GM23338 (cell line): Measurements from ENCODE around the gene KCNT2. TPM values are rescaled to one million over a fixed set of nuclear protein-coding genes. Genes with fewer than 3 reads are reported as not detected.

Experiments used
- ATAC-seq: fragments of 200-7000 bp; cut with Tn5 transposase; 3 replicates; pipeline ENCODE4 v1.9.1; 2020
- DNase-seq: peaks from one replicate; pipeline ENCODE4 v3.0.0-alpha.2; 2015; ENCODE audit warnings: low spot score
- H2AFZ ChIP-seq: fragments of 200-600 bp; sonication (generic); 2 replicates; pipeline ENCODE4 v1.8.0; 2016; ENCODE audit warnings: antibody characterized with exemption, mild to moderate bottlenecking, moderate library complexity
- H3F3A ChIP-seq: fragments of 200-600 bp; sonication (generic); replicated peaks from 2 replicates; pipeline ENCODE4 v1.8.0; 2017; ENCODE audit warnings: antibody characterized with exemption, mixed run types, low read depth
- H3K27ac ChIP-seq: fragments of 200-600 bp; sonication (generic); 2 replicates; pipeline ENCODE4 v1.6.1; 2016; ENCODE audit warnings: low read depth
- H3K27me3 ChIP-seq: fragments of 200-600 bp; sonication (generic); 2 replicates; pipeline ENCODE4 v1.8.0; 2016; ENCODE audit warnings: mild to moderate bottlenecking, mixed run types, moderate library complexity; ENCODE audit not compliant: insufficient read depth
- H3K36me3 ChIP-seq: fragments of 200-600 bp; sonication (generic); 2 replicates; pipeline ENCODE4 v1.8.0; 2016; ENCODE audit warnings: mild to moderate bottlenecking; ENCODE audit not compliant: insufficient read depth
- H3K4me1 ChIP-seq: fragments of 200-600 bp; sonication (generic); 2 replicates; pipeline ENCODE4 v1.8.0; 2016; ENCODE audit warnings: mild to moderate bottlenecking, moderate library complexity; ENCODE audit not compliant: insufficient read depth
- H3K4me2 ChIP-seq: fragments of 200-600 bp; sonication (generic); 2 replicates; pipeline ENCODE4 v1.7.1; 2017; ENCODE audit warnings: mixed run types
- H3K4me3 ChIP-seq: fragments of 200-600 bp; sonication (generic); 2 replicates; pipeline ENCODE4 v1.6.1; 2016; ENCODE audit warnings: mixed run types
- H3K79me2 ChIP-seq: fragments of 200-600 bp; sonication (generic); replicated peaks from 2 replicates; pipeline ENCODE4 v1.8.0; 2017; ENCODE audit warnings: mild to moderate bottlenecking; ENCODE audit not compliant: insufficient read depth
- H3K9me2 ChIP-seq: fragments of 200-600 bp; sonication (generic); 2 replicates; pipeline ENCODE4 v1.8.0; 2017; ENCODE audit not compliant: insufficient read depth
- H4K20me1 ChIP-seq: fragments of 200-600 bp; sonication (generic); replicated peaks from 2 replicates; pipeline ENCODE4 v1.8.0; 2017; ENCODE audit warnings: mild to moderate bottlenecking; ENCODE audit not compliant: insufficient read depth
- H3K27ac Mint-ChIP-seq: 2 replicates; pipeline ENCODE4 v1.8.0; 2020; ENCODE audit warnings: inconsistent platforms, mild to moderate bottlenecking, moderate library complexity, mixed read lengths
- H3K27me3 Mint-ChIP-seq: 3 replicates; pipeline ENCODE4 v1.8.0; 2022; ENCODE audit warnings: low read depth, mild to moderate bottlenecking, moderate library complexity, mixed read lengths, inconsistent platforms; ENCODE audit not compliant: insufficient read depth, poor library complexity
- H3K36me3 Mint-ChIP-seq: 3 replicates; pipeline ENCODE4 v1.8.0; 2021; ENCODE audit warnings: low read depth, mild to moderate bottlenecking, inconsistent platforms, moderate library complexity, mixed read lengths
- H3K4me1 Mint-ChIP-seq: 3 replicates; pipeline ENCODE4 v1.8.0; 2020; ENCODE audit warnings: mild to moderate bottlenecking, inconsistent platforms, mixed read lengths
- H3K4me3 Mint-ChIP-seq: 3 replicates; pipeline ENCODE4 v1.8.0; 2021; ENCODE audit warnings: moderate library complexity, mild to moderate bottlenecking, inconsistent platforms, mixed read lengths
- H3K9me3 Mint-ChIP-seq: 3 replicates; pipeline ENCODE4 v1.8.0; 2020; ENCODE audit warnings: moderate library complexity, mild to moderate bottlenecking, inconsistent platforms, mixed read lengths
- CTCF ChIP-seq, 2 experiments: fragments of 200-600 bp in 1 of 2; sonication (generic) in 1 of 2; conservative IDR thresholded peaks; 2 replicates each; pipeline versions ENCODE4 v1.5.1 to v1.6.1; 2016 to 2017; ENCODE audit warnings: antibody characterized with exemption in 2 of 2, low read depth in 2 of 2, mild to moderate bottlenecking in 2 of 2, moderate library complexity in 1 of 2
- ETS1 ChIP-seq: IDR thresholded peaks from 2 replicates; pipeline ENCODE4 v1.6.1; 2016; ENCODE audit warnings: antibody characterized with exemption
- EZH2 ChIP-seq: fragments of 200-600 bp; sonication (generic); IDR thresholded peaks from one replicate; pipeline ENCODE4 v1.8.0; 2017; ENCODE audit warnings: antibody characterized with exemption, mild to moderate bottlenecking, low read depth; ENCODE audit not compliant: unreplicated experiment
- EZH2phosphoT487 ChIP-seq: fragments of 200-600 bp; sonication (generic); IDR thresholded peaks from one replicate; pipeline ENCODE4 v1.8.1; 2018; ENCODE audit warnings: antibody characterized with exemption; ENCODE audit not compliant: unreplicated experiment
- NANOG ChIP-seq: IDR thresholded peaks from 2 replicates; pipeline ENCODE4 v1.6.1; 2016; ENCODE audit warnings: antibody characterized with exemption, borderline replicate concordance
- ZNF331 ChIP-seq: fragments of 250-450 bp; sonication (Bioruptor Pico); IDR thresholded peaks from 2 replicates; pipeline ENCODE4 v1.5.0; 2020; ENCODE audit warnings: low read depth, mild to moderate bottlenecking, moderate library complexity
- polyA plus RNA-seq: library from polyadenylated mRNA; unstranded; fragments of >200 nt; fragmentation: Nextera tagmentation; extraction: Ambion mirVana; gene quantifications from 2 replicates; pipeline ENCODE4 v1.2.1, GENCODE V29; 2016
- total RNA-seq: library from RNA; depleted of rRNA; stranded (reverse); fragments of >200 nt; shearing (Covaris generic); gene quantifications from 2 replicates; pipeline ENCODE4 v1.2.3, GENCODE V29; 2014
- TF ChIP-seq, protein P1 (sequence below): IDR thresholded peaks from one replicate; pipeline ENCODE4 v1.6.1; 2018; ENCODE audit warnings: antibody characterized with exemption; ENCODE audit not compliant: unreplicated experiment
- TF ChIP-seq, protein P2 (sequence below): fragments of 250-450 bp; sonication (Bioruptor Pico); IDR thresholded peaks from 2 replicates; pipeline ENCODE4 v1.5.0; 2020; ENCODE audit warnings: mild to moderate bottlenecking, moderate library complexity

KCNT2 gene
- total and polyA plus RNA-seq, 2 experiments from 2014 or later: 5.4 to 13.4 TPM

DNA sequence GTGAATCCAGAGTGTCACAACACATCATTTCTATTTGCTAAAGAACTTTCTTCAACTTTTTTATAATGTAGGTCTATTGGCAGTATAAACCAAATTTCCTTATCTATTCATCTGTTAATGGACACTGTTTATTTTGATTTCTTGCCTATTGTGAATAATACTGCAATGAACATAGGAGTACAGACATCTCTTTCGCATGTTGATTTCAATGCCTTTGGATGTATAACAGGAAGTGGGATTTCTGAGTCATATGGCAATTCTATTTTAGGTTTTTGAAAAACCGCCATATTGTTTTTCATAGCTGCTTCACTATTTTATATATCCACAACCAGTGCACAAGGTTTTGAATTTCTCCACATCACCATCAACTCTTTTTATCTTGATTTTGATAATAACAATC is 198.7 kb downstream of the KCNT2 start:
- Mint-ChIP-seq H3K36me3 (no peaks in the 10 kb centered on the region), H3K27me3 (peaks cover 6% of the 10 kb centered on the region), H3K4me3 (no peak overlapping the region), H3K9me3 (no peaks in the 10 kb centered on the region), H3K27ac (no peak overlapping the region), H3K4me1 (peaks cover 10% of the 10 kb centered on the region; the same call in 2 of the 3 replicates)
- no peaks in the 10 kb centered on the region for H3K36me3 ChIP-seq
- H3K4me1 ChIP-seq: no peaks in the 10 kb centered on the region
- no peaks in the 10 kb centered on the region for H3K27me3 ChIP-seq
- no peak overlapping the region for H2AFZ ChIP-seq
- H3K4me3 ChIP-seq: no peak overlapping the region
- no peak for TF ChIP-seq NANOG
- TF ChIP-seq ZNF331 (CRISPR knock-in tag): no peak
- no peak for TF ChIP-seq EZH2phosphoT487
- no peak for TF ChIP-seq ETS1
- TF ChIP-seq CTCF (conservative IDR thresholded peaks at IDR 0.05; ENCODE audit: low read depth in 2 of 2): no peak
- TF ChIP-seq, protein P1, sequence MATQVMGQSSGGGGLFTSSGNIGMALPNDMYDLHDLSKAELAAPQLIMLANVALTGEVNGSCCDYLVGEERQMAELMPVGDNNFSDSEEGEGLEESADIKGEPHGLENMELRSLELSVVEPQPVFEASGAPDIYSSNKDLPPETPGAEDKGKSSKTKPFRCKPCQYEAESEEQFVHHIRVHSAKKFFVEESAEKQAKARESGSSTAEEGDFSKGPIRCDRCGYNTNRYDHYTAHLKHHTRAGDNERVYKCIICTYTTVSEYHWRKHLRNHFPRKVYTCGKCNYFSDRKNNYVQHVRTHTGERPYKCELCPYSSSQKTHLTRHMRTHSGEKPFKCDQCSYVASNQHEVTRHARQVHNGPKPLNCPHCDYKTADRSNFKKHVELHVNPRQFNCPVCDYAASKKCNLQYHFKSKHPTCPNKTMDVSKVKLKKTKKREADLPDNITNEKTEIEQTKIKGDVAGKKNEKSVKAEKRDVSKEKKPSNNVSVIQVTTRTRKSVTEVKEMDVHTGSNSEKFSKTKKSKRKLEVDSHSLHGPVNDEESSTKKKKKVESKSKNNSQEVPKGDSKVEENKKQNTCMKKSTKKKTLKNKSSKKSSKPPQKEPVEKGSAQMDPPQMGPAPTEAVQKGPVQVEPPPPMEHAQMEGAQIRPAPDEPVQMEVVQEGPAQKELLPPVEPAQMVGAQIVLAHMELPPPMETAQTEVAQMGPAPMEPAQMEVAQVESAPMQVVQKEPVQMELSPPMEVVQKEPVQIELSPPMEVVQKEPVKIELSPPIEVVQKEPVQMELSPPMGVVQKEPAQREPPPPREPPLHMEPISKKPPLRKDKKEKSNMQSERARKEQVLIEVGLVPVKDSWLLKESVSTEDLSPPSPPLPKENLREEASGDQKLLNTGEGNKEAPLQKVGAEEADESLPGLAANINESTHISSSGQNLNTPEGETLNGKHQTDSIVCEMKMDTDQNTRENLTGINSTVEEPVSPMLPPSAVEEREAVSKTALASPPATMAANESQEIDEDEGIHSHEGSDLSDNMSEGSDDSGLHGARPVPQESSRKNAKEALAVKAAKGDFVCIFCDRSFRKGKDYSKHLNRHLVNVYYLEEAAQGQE: no peak
- TF ChIP-seq, protein P2, sequence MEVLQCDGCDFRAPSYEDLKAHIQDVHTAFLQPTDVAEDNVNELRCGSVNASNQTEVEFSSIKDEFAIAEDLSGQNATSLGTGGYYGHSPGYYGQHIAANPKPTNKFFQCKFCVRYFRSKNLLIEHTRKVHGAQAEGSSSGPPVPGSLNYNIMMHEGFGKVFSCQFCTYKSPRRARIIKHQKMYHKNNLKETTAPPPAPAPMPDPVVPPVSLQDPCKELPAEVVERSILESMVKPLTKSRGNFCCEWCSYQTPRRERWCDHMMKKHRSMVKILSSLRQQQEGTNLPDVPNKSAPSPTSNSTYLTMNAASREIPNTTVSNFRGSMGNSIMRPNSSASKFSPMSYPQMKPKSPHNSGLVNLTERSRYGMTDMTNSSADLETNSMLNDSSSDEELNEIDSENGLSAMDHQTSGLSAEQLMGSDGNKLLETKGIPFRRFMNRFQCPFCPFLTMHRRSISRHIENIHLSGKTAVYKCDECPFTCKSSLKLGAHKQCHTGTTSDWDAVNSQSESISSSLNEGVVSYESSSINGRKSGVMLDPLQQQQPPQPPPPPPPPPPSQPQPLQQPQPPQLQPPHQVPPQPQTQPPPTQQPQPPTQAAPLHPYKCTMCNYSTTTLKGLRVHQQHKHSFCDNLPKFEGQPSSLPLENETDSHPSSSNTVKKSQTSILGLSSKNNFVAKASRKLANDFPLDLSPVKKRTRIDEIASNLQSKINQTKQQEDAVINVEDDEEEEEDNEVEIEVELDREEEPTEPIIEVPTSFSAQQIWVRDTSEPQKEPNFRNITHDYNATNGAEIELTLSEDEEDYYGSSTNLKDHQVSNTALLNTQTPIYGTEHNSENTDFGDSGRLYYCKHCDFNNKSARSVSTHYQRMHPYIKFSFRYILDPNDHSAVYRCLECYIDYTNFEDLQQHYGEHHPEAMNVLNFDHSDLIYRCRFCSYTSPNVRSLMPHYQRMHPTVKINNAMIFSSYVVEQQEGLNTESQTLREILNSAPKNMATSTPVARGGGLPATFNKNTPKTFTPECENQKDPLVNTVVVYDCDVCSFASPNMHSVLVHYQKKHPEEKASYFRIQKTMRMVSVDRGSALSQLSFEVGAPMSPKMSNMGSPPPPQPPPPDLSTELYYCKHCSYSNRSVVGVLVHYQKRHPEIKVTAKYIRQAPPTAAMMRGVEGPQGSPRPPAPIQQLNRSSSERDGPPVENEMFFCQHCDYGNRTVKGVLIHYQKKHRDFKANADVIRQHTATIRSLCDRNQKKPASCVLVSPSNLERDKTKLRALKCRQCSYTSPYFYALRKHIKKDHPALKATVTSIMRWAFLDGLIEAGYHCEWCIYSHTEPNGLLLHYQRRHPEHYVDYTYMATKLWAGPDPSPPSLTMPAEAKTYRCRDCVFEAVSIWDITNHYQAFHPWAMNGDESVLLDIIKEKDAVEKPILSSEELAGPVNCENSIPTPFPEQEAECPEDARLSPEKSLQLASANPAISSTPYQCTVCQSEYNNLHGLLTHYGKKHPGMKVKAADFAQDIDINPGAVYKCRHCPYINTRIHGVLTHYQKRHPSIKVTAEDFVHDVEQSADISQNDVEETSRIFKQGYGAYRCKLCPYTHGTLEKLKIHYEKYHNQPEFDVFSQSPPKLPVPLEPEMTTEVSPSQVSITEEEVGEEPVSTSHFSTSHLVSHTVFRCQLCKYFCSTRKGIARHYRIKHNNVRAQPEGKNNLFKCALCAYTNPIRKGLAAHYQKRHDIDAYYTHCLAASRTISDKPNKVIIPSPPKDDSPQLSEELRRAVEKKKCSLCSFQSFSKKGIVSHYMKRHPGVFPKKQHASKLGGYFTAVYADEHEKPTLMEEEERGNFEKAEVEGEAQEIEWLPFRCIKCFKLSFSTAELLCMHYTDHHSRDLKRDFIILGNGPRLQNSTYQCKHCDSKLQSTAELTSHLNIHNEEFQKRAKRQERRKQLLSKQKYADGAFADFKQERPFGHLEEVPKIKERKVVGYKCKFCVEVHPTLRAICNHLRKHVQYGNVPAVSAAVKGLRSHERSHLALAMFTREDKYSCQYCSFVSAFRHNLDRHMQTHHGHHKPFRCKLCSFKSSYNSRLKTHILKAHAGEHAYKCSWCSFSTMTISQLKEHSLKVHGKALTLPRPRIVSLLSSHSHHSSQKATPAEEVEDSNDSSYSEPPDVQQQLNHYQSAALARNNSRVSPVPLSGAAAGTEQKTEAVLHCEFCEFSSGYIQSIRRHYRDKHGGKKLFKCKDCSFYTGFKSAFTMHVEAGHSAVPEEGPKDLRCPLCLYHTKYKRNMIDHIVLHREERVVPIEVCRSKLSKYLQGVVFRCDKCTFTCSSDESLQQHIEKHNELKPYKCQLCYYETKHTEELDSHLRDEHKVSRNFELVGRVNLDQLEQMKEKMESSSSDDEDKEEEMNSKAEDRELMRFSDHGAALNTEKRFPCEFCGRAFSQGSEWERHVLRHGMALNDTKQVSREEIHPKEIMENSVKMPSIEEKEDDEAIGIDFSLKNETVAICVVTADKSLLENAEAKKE: no peak
- no peak for TF ChIP-seq EZH2
- no peaks in the 10 kb centered on the region for H3F3A ChIP-seq
- H3K79me2 ChIP-seq: no peaks in the 10 kb centered on the region
- DNase-seq (no peak), ATAC-seq (no peak)
- H3K27ac ChIP-seq: no peak overlapping the region
- H4K20me1 ChIP-seq: no peaks in the 10 kb centered on the region
- H3K4me2 ChIP-seq: no peak overlapping the region
- no peaks in the 10 kb centered on the region for H3K9me2 ChIP-seq
